ENCODE measurements around the gene LRRK2. TPM values are rescaled to one million over a fixed set of nuclear protein-coding genes. Genes with fewer than 3 reads are reported as not detected.

The LRRK2 gene
- total RNA-seq, 2 donors from 2014 or later = 1.2 to 1.9 TPM

- no peaks in the 10 kb centered on the region for H3K9me3 Mint-ChIP-seq
- H3K4me1 ChIP-seq (ENCODE audit: control insufficient read depth, insufficient read depth, low read length) = no peaks in the 10 kb centered on the region
- TF ChIP-seq CTCF (conservative IDR thresholded peaks at IDR 0.05) = no peak
- no peak overlapping the region for H3K27ac ChIP-seq (ENCODE audit: low read depth, low read length)
- no peaks in the 10 kb centered on the region for H3K36me3 ChIP-seq (ENCODE audit: control insufficient read depth, insufficient read depth, low read length)
- no peaks in the 10 kb centered on the region for H3K36me3 Mint-ChIP-seq (ENCODE audit: low read depth)
- no peak overlapping the region for H3K9ac ChIP-seq (ENCODE audit: extremely low read depth, low read length, poor library complexity, severe bottlenecking)
- H3K27ac Mint-ChIP-seq = no peak overlapping the region
- no peaks in the 10 kb centered on the region for H3K27me3 ChIP-seq (ENCODE audit: control insufficient read depth, insufficient read depth, low read length, poor library complexity, severe bottlenecking)
- no peak overlapping the region for H3K4me3 Mint-ChIP-seq
- DNase-seq = no peak
- H3K4me1 Mint-ChIP-seq = peaks cover 2% of the 10 kb centered on the region
- H3K4me3 ChIP-seq (ENCODE audit: low read length) = no peak overlapping the region
- no peaks in the 10 kb centered on the region for H3K9me3 ChIP-seq (ENCODE audit: control insufficient read depth, low read length)
- H3K27me3 Mint-ChIP-seq (ENCODE audit: insufficient read depth) = no peaks in the 10 kb centered on the region
Measured at GRCh38 chr12:40338621-40339020, 113.8 kb downstream of the LRRK2 start.

- no peak overlapping the region for H3K27ac ChIP-seq (ENCODE audit: low read depth, low read length)
- H3K9ac ChIP-seq (ENCODE audit: extremely low read depth, low read length, poor library complexity, severe bottlenecking) = no peak overlapping the region
- TF ChIP-seq CTCF (conservative IDR thresholded peaks at IDR 0.05) = no peak
- no peak overlapping the region for H3K4me3 ChIP-seq (ENCODE audit: low read length)
- WGBS, 2 experiments (ENCODE audit: insufficient coverage in 1 of 2, insufficient read length in 1 of 2) = 94 to 95% methylated on average over 2 of the region's 2 CpGs
- no peak overlapping the region for H3K27ac Mint-ChIP-seq
- DNase-seq = no peak
- no peaks in the 10 kb centered on the region for H3K27me3 Mint-ChIP-seq (ENCODE audit: insufficient read depth)
- no peaks in the 10 kb centered on the region for H3K36me3 ChIP-seq (ENCODE audit: control insufficient read depth, insufficient read depth, low read length)
- no peaks in the 10 kb centered on the region for H3K4me1 ChIP-seq (ENCODE audit: control insufficient read depth, insufficient read depth, low read length)
- no peaks in the 10 kb centered on the region for H3K36me3 Mint-ChIP-seq (ENCODE audit: low read depth)
- H3K9me3 Mint-ChIP-seq = no peaks in the 10 kb centered on the region
- H3K4me1 Mint-ChIP-seq = peaks cover 2% of the 10 kb centered on the region
- no peaks in the 10 kb centered on the region for H3K9me3 ChIP-seq (ENCODE audit: control insufficient read depth, low read length)
- no peak overlapping the region for H3K4me3 Mint-ChIP-seq
- H3K27me3 ChIP-seq (ENCODE audit: control insufficient read depth, insufficient read depth, low read length, poor library complexity, severe bottlenecking) = no peaks in the 10 kb centered on the region
Measured at GRCh38 chr12:40342010-40342409, 117.2 kb downstream of the LRRK2 start.

- no peaks in the 10 kb centered on the region for H3K27me3 Mint-ChIP-seq (ENCODE audit: insufficient read depth)
- no peaks in the 10 kb centered on the region for H3K27me3 ChIP-seq (ENCODE audit: control insufficient read depth, insufficient read depth, low read length, poor library complexity, severe bottlenecking)
- no peaks in the 10 kb centered on the region for H3K4me1 ChIP-seq (ENCODE audit: control insufficient read depth, insufficient read depth, low read length)
- H3K9me3 Mint-ChIP-seq = no peaks in the 10 kb centered on the region
- no peak overlapping the region for H3K4me3 Mint-ChIP-seq
- WGBS, 2 experiments (ENCODE audit: insufficient coverage in 1 of 2, insufficient read length in 1 of 2) = 80 to 100% methylated on average over 1 of the region's 4 CpGs
- H3K4me3 ChIP-seq (ENCODE audit: low read length) = no peak overlapping the region
- TF ChIP-seq CTCF (conservative IDR thresholded peaks at IDR 0.05) = no peak
- DNase-seq = no peak
- H3K9me3 ChIP-seq (ENCODE audit: control insufficient read depth, low read length) = no peaks in the 10 kb centered on the region
- H3K36me3 ChIP-seq (ENCODE audit: control insufficient read depth, insufficient read depth, low read length) = no peaks in the 10 kb centered on the region
- H3K9ac ChIP-seq (ENCODE audit: extremely low read depth, low read length, poor library complexity, severe bottlenecking) = no peak overlapping the region
- H3K27ac Mint-ChIP-seq = no peak overlapping the region
- peaks cover 2% of the 10 kb centered on the region for H3K4me1 Mint-ChIP-seq
- H3K27ac ChIP-seq (ENCODE audit: low read depth, low read length) = no peak overlapping the region
- no peaks in the 10 kb centered on the region for H3K36me3 Mint-ChIP-seq (ENCODE audit: low read depth)
Measured at GRCh38 chr12:40343124-40343523, 118.3 kb downstream of the LRRK2 start.

Measured in endodermal cell (in vitro differentiated cells).